Stomach (tissue), 4 donors: Measurements from ENCODE around the gene CNIH4.

Experiments
- POLR2AphosphoS5 ChIP-seq, 3 donors: sonication (generic); formaldehyde crosslinking; IDR thresholded peaks; one replicate each; pipeline ENCODE4 v1.6.1; 2016; ENCODE audit warnings: antibody characterized with exemption in 3 of 3
- TF ChIP-seq, protein P1 (sequence below), 7 experiments: fragments of 450-650 bp in 4 of 7; fragments of 200-600 bp in 3 of 7; sonication (generic) in 3 of 7; IDR thresholded peaks; one replicate each; pipeline ENCODE4 v1.5.1; 2016 to 2019; ENCODE audit warnings: antibody characterized with exemption in 7 of 7, control low read depth in 2 of 7, mild to moderate bottlenecking in 1 of 7

DNA sequence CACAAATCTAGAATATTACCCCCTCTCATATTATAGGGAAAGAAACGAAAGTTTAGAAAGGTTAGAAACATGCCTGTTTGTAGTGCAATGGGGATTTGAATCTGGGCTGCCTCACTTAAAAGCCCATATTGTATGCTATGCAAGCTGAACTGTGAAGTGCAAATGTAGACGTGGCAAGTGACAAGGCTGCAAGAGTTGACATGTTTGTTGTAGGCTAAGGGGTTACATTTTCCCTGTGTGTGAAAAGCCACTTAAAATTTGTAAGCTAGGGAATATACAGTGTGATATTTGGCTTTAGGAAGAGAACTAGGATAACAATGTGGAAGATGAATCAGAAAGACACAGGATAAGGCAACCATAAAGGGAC, 48.9 kb downstream of the CNIH4 start:
- TF ChIP-seq, protein P1, sequence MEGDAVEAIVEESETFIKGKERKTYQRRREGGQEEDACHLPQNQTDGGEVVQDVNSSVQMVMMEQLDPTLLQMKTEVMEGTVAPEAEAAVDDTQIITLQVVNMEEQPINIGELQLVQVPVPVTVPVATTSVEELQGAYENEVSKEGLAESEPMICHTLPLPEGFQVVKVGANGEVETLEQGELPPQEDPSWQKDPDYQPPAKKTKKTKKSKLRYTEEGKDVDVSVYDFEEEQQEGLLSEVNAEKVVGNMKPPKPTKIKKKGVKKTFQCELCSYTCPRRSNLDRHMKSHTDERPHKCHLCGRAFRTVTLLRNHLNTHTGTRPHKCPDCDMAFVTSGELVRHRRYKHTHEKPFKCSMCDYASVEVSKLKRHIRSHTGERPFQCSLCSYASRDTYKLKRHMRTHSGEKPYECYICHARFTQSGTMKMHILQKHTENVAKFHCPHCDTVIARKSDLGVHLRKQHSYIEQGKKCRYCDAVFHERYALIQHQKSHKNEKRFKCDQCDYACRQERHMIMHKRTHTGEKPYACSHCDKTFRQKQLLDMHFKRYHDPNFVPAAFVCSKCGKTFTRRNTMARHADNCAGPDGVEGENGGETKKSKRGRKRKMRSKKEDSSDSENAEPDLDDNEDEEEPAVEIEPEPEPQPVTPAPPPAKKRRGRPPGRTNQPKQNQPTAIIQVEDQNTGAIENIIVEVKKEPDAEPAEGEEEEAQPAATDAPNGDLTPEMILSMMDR (IDR thresholded peaks at IDR 0.05): no peak
- no peak for TF ChIP-seq POLR2AphosphoS5 (IDR thresholded peaks at IDR 0.05)
